Astrocyte of the spinal cord (primary cell): ENCODE results near the gene OR6Q1.

Source experiments
- DNase-seq: peaks from one replicate; pipeline ENCODE4 v3.0.0; 2011; ENCODE audit warnings: low read depth, low spot score
- H3K4me3 ChIP-seq: 2 replicates; pipeline ENCODE4 v1.5.1; 2011; ENCODE audit warnings: low read depth, mild to moderate bottlenecking, low read length, moderate library complexity
- in situ Hi-C: cut with HindIII; loops from 2 replicates; pipeline ENCODE4 v1.10.0; 2017; ENCODE audit warnings: low sequenced_read_pairs
- TF ChIP-seq, protein P1 (sequence below): IDR thresholded peaks from 2 replicates; pipeline ENCODE4 v1.5.1; 2012; ENCODE audit warnings: low read depth, mild to moderate bottlenecking, low read length, inconsistent platforms

Gene OR6Q1

DNA sequence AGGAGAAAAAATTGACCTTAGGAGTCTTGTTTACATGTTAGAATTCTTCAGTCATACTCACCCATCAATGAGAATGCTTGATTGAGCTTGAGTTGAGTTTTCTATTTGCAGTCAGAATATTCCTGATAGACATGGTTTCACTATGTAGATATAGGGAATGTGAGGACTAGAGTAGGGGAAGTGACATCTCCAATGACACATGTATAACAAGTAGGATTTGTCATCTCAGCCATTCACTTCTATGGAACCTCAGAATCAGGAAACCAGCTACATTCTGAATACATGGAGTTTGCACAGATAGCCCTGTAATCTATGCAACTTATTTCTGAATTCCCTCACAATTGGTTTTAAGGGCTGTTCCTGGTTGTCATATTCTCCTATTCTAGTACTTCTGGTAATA, 27.2 kb upstream of the OR6Q1 start:
- TF ChIP-seq, protein P1, sequence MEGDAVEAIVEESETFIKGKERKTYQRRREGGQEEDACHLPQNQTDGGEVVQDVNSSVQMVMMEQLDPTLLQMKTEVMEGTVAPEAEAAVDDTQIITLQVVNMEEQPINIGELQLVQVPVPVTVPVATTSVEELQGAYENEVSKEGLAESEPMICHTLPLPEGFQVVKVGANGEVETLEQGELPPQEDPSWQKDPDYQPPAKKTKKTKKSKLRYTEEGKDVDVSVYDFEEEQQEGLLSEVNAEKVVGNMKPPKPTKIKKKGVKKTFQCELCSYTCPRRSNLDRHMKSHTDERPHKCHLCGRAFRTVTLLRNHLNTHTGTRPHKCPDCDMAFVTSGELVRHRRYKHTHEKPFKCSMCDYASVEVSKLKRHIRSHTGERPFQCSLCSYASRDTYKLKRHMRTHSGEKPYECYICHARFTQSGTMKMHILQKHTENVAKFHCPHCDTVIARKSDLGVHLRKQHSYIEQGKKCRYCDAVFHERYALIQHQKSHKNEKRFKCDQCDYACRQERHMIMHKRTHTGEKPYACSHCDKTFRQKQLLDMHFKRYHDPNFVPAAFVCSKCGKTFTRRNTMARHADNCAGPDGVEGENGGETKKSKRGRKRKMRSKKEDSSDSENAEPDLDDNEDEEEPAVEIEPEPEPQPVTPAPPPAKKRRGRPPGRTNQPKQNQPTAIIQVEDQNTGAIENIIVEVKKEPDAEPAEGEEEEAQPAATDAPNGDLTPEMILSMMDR: no peak
- DNase-seq: no peak
- in situ Hi-C loops: no loop called here

DNA sequence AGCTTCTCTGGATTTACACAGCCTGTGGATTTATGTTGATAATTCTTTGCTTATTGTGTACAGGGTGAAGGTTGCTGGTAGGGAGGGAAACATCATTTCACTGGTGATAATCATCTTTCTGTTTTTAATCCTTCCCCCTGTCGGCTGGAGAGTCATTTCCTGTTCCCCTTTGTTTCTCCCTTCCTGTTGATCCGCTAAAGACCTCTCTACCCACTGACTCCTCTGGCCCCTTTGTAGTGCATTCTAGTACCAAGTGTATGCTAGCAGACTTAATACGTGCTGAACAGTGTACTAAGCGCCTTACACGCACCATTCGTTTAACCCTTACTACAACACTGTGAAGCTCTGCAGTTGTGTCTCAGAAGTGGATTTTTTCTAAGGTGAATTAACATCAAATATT, 26.1 kb upstream of the OR6Q1 start:
- in situ Hi-C loops: no loop called here

More for the DNA sequence above, 27.2 kb upstream of the OR6Q1 start:
- no peak overlapping the region for H3K4me3 ChIP-seq

GRCh38 chr11:58006940-58007339, 23.8 kb upstream of the OR6Q1 start:
- TF ChIP-seq, protein P1: no peak
- in situ Hi-C loops: no loop called here
- no peak for DNase-seq
- no peak overlapping the region for H3K4me3 ChIP-seq

More for the DNA sequence above, 26.1 kb upstream of the OR6Q1 start:
- H3K4me3 ChIP-seq: no peak overlapping the region
- no peak for DNase-seq
- TF ChIP-seq, protein P1: no peak

DNA sequence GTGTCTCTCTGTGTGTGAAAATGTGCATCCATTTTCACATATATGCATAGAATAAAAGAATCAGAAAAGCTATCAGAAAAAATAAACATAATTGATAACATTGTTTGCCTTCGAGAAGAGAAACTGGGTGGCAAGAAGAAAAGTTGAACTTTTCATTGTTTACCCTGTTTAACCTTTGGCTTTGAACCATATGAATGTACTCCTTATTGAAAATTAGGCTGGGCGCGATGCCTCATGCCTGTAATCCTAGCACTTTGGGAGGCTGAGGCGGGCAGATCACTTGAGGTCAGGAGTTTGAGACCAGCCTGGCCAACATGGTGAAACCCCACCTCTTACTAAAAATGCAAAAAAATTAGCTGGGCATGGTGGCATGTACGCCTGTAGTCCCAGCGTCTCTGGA, 19.0 kb upstream of the OR6Q1 start:
- DNase-seq: no peak
- TF ChIP-seq, protein P1: no peak
- in situ Hi-C loops: no loop called here
- H3K4me3 ChIP-seq: no peak overlapping the region

- H3K4me3 ChIP-seq: no peak within 1 kb of the TSS
- no peak for DNase-seq
- in situ Hi-C loops: no loop called here
- TF ChIP-seq, protein P1: no peak
These were observed 7.3 kb upstream of the OR6Q1 start, which contains the start of gene OR9Q1 for GRCh38 chr11:58023435-58023931. Gene OR9Q1 (plus strand): TSS chr11:58023881. CDS start chr11:58179445, 155,564 bp downstream.

GRCh38 chr11:58024601-58025091, 6.1 kb upstream of the OR6Q1 start:
- H3K4me3 ChIP-seq: no peak overlapping the region
- in situ Hi-C loops: no loop called here
- peak; percentile 52 for DNase-seq
- TF ChIP-seq, protein P1: no peak
